T-helper 17 cell (primary cell): ENCODE measurements around the gene PDCL2. TPM values are rescaled to one million over a fixed set of nuclear protein-coding genes. Genes with fewer than 3 reads are reported as not detected.
"Not testable (repeated sequence)": the region's sequence is repeated elsewhere in the genome, so short reads cannot be mapped to it uniquely, and the experiment has no call there.

Source experiments
- ATAC-seq: fragments of 150-1000 bp; cut with Tn5 transposase; 2 replicates; pipeline ENCODE4 v1.10.0; 2021; ENCODE audit warnings: mild to moderate bottlenecking, moderate library complexity
- DNase-seq, 3 donors: peaks; one replicate each; pipeline versions ENCODE4 v3.0.0 to v3.0.0-alpha.2; 2020 to 2021
- H3K9me3 ChIP-seq: one replicate; pipeline ENCODE4 v1.7.0; 2013; ENCODE audit warnings: low read length, mild to moderate bottlenecking; ENCODE audit not compliant: control insufficient read depth, poor library complexity, severe bottlenecking
- H3K27ac Mint-ChIP-seq: one replicate; pipeline ENCODE4 v1.8.0; 2022; ENCODE audit warnings: mild to moderate bottlenecking, moderate library complexity, mixed read lengths
- H3K27me3 Mint-ChIP-seq: one replicate; pipeline ENCODE4 v1.8.0; 2022; ENCODE audit warnings: mixed read lengths
- H3K36me3 Mint-ChIP-seq: one replicate; pipeline ENCODE4 v1.8.0; 2022; ENCODE audit warnings: low read depth, mixed read lengths
- H3K4me1 Mint-ChIP-seq: one replicate; pipeline ENCODE4 v1.8.0; 2022; ENCODE audit warnings: mild to moderate bottlenecking, mixed read lengths
- H3K4me3 Mint-ChIP-seq: one replicate; pipeline ENCODE4 v1.8.0; 2022; ENCODE audit warnings: mild to moderate bottlenecking, moderate library complexity, mixed read lengths
- total RNA-seq, 4 donors: library from RNA in 2 of 4; stranded (reverse) in 2 of 4; gene quantifications; one replicate each; pipeline ENCODE4 v1.2.3 and lab custom pipeline; 2022 to 2026

PDCL2 gene
- not detected for total RNA-seq
- 0 to 0.08 reads per million in 2 donors for total RNA-seq (lab: John Stamatoyannopoulos, UW)

- ATAC-seq (no peak), DNase-seq (no peak)
- no peaks in the 10 kb centered on the region for H3K27me3 Mint-ChIP-seq
- H3K36me3 Mint-ChIP-seq: peaks cover 5% of the 10 kb centered on the region
- H3K4me1 Mint-ChIP-seq: no peaks in the 10 kb centered on the region
- H3K9me3 ChIP-seq: no peaks in the 10 kb centered on the region
- no peak within 1 kb of the TSS for H3K4me3 Mint-ChIP-seq
- no peak within 1 kb of the TSS for H3K27ac Mint-ChIP-seq
Measured at GRCh38 chr4:55592014-55592413, at the start of gene PDCL2. TSS of gene PDCL2 (minus strand) at chr4:55592245. CDS start at chr4:55592109, 136 bp downstream.

DNA sequence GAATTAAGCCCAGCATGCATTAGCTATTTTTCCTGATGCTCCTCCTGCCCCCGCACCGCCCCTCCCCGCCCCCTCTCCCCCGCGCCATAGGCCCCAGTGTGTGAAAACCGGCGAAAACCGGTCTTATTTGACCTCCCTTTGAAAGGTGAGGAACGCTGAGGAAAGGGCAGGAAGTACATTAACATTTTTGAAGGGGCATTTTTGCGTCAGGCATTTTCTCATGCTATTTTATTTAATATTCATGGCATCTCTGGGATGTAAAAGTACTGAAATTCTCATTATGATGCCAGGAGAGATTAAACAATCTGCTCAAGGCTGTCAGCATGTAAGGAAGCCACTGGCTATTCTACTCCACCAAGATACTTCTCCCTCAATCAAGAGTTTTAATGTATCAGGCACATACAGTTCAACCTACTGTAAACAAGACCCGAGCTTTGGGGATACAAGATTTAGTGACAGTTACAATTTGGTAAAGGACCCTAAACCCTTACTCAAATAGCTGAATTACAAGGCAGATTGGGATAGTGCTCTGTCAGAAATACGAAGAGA lies 45.3 kb upstream of the PDCL2 start:
- ATAC-seq: no peak
- no peaks in the 10 kb centered on the region for H3K9me3 ChIP-seq
- no peaks in the 10 kb centered on the region for H3K36me3 Mint-ChIP-seq
- H3K27me3 Mint-ChIP-seq: peaks cover 57% of the 10 kb centered on the region
- no peak overlapping the region for H3K27ac Mint-ChIP-seq
- H3K4me1 Mint-ChIP-seq: peaks cover 18% of the 10 kb centered on the region
- DNase-seq: no peak
- no peak overlapping the region for H3K4me3 Mint-ChIP-seq

DNA sequence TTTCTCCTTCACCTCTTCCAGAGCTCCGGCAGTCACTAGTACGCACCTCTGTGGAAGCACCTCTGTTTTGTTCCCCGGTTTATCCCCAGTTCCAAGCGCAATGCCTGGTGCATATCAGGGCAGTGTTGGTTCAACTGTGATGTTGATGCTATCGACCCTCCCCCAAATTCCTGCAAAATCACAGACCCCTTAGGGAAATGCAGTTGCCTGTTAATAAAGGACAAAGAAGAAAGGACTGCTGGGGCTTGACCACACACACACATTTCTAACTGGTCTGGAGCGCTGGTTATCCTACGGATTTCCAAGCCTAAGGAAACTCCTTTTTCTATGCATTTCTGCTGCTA lies 44.6 kb upstream of the PDCL2 start:
- peak overlapping the region; percentile 87 for H3K4me3 Mint-ChIP-seq
- H3K27me3 Mint-ChIP-seq: peaks cover 61% of the 10 kb centered on the region

DNA sequence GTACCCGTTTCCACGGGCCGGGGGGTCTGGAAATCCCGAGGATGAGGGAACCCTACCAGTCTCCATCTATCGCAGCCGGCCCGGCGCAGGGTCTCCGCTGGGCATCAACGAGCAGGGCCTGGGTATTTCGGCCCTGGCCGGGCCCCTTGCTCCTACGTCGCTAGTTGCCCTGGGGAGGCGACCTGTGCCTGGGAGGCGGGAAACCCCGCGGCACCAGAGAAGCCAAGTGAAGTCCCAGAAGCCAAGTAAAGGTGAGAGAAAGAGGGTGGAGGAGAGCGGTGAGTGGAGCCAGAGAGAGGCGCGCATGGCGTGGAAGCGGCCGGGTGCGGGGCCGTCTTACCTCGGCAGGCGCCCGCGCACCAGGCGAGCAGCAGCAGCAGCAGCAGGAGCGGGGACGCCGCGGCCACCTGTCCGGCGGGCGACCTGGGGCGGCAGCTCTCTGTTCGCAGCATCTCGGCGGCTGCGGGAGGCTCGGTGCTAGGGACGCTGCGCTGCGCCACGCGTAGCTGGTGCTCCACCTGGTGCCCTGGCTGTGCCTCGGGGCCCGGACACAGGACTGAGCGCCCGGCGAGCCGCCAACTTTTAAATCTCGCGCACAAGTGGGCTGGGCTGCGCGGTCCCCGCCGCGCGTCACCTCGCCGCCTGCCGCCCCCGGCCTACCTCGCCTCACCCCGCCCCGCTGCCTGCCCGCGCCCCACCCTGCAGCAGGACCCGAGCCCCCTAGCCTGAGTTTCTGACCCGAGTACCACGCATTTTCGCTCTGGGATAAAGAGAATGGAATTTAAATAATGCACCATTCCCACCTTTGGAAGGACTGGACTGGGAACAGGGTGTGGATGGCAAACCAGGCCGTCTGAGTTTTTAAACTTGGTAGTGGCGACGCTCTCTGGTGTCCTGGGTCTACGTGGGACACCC lies 44.0 kb upstream of the PDCL2 start, which contains the start of gene NMU:
NMU (minus strand) TSS at position 558 of the 915 bp plus-strand sequence; CDS start at position 452, 106 bp downstream.
- ATAC-seq (peak; percentile 73), DNase-seq (peak in 2 of 3 donors; percentile 11 to 19)
- H3K4me3 Mint-ChIP-seq: peak within 1 kb of the TSS; percentile 87
- H3K4me1 Mint-ChIP-seq: peaks cover 18% of the 10 kb centered on the region
- no peaks in the 10 kb centered on the region for H3K36me3 Mint-ChIP-seq
- H3K9me3 ChIP-seq: no peaks in the 10 kb centered on the region
- peaks cover 65% of the 10 kb centered on the region for H3K27me3 Mint-ChIP-seq
- H3K27ac Mint-ChIP-seq: peak within 1 kb of the TSS; percentile 75

More for the DNA sequence above, 44.6 kb upstream of the PDCL2 start:
- peaks cover 18% of the 10 kb centered on the region for H3K4me1 Mint-ChIP-seq
- H3K27ac Mint-ChIP-seq: no peak overlapping the region
- no peaks in the 10 kb centered on the region for H3K9me3 ChIP-seq
- DNase-seq (no peak), ATAC-seq (no peak)
- H3K36me3 Mint-ChIP-seq: no peaks in the 10 kb centered on the region

GRCh38 chr4:55635282-55635681 lies 43.2 kb upstream of the PDCL2 start:
- ATAC-seq (no peak), DNase-seq (no peak)
- Mint-ChIP-seq H3K4me1 (peaks cover 18% of the 10 kb centered on the region), H3K27me3 (peaks cover 65% of the 10 kb centered on the region), H3K4me3 (peak overlapping the region; percentile 85), H3K27ac (peak overlapping the region; percentile 75), H3K36me3 (no peaks in the 10 kb centered on the region)
- H3K9me3 ChIP-seq: no peaks in the 10 kb centered on the region

GRCh38 chr4:55634417-55635128 lies 42.5 kb upstream of the PDCL2 start:
- DNase-seq (no peak), ATAC-seq (no peak)
- H3K27me3 Mint-ChIP-seq: peaks cover 60% of the 10 kb centered on the region
- H3K36me3 Mint-ChIP-seq: no peaks in the 10 kb centered on the region
- peak overlapping the region; percentile 85 for H3K4me3 Mint-ChIP-seq
- peaks cover 18% of the 10 kb centered on the region for H3K4me1 Mint-ChIP-seq
- no peak overlapping the region for H3K27ac Mint-ChIP-seq
- H3K9me3 ChIP-seq: no peaks in the 10 kb centered on the region

GRCh38 chr4:55633903-55634302 lies 41.9 kb upstream of the PDCL2 start:
- Mint-ChIP-seq H3K4me3 (no peak overlapping the region), H3K4me1 (peaks cover 18% of the 10 kb centered on the region), H3K36me3 (no peaks in the 10 kb centered on the region), H3K27ac (no peak overlapping the region), H3K27me3 (peaks cover 55% of the 10 kb centered on the region)
- H3K9me3 ChIP-seq: no peaks in the 10 kb centered on the region
- DNase-seq (no peak), ATAC-seq (no peak)

DNA sequence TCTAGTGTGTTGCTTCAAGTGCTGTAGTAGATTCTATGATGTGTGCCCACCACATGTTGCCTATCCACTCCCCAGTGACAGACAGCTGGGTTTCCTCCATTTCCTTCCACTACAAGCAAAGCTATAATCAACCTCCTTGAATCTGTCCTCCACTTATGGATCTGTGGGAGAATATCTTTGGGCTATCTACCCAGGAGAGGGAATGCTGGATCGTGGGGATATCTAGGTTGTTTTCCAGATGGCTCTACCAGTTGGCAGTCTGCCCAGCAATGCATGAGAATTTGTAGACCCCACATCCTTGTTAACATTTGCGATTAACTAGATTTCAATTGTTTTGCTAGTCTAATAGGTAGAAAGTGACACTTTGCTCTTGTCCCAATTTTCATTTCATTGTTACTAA lies 33.8 kb upstream of the PDCL2 start:
- H3K4me1 Mint-ChIP-seq: no peaks in the 10 kb centered on the region
- no peak overlapping the region for H3K27ac Mint-ChIP-seq
- no peaks in the 10 kb centered on the region for H3K36me3 Mint-ChIP-seq
- DNase-seq (no peak), ATAC-seq (no peak)
- no peak overlapping the region for H3K4me3 Mint-ChIP-seq
- H3K9me3 ChIP-seq: no peaks in the 10 kb centered on the region
- peaks cover 5% of the 10 kb centered on the region for H3K27me3 Mint-ChIP-seq

DNA sequence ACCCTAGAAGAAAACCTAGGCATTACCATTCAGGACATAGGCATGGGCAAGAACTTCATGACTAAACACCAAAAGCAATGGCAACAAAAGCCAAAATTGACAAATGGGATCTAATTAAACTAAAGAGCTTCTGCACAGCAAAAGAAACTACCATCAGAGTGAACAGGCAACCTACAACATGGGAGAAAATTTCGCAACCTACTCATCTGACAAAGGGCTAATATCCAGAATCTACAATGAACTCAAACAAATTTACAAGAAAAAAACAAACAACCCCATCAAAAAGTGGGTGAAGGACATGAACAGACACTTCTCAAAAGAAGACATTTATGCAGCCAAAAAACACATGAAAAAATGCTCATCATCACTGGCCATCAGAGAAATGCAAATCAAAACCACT lies 32.0 kb upstream of the PDCL2 start:
- not testable (repeated sequence) for H3K4me1 Mint-ChIP-seq, H3K4me3 Mint-ChIP-seq, H3K36me3 Mint-ChIP-seq, DNase-seq, H3K27ac Mint-ChIP-seq, ATAC-seq, H3K9me3 ChIP-seq, H3K27me3 Mint-ChIP-seq

GRCh38 chr4:55618546-55619143 lies 26.6 kb upstream of the PDCL2 start:
- Mint-ChIP-seq H3K36me3 (no peaks in the 10 kb centered on the region), H3K4me3 (no peak overlapping the region), H3K4me1 (peaks cover 5% of the 10 kb centered on the region), H3K27ac (peak overlapping the region; percentile 46), H3K27me3 (peaks cover 16% of the 10 kb centered on the region)
- H3K9me3 ChIP-seq: no peaks in the 10 kb centered on the region
- DNase-seq (no peak), ATAC-seq (no peak)

GRCh38 chr4:55617587-55618197 lies 25.6 kb upstream of the PDCL2 start:
- Mint-ChIP-seq H3K27ac (no peak overlapping the region), H3K27me3 (peaks cover 16% of the 10 kb centered on the region), H3K4me3 (no peak overlapping the region), H3K36me3 (no peaks in the 10 kb centered on the region), H3K4me1 (peaks cover 5% of the 10 kb centered on the region)
- ATAC-seq (no peak), DNase-seq (no peak)
- H3K9me3 ChIP-seq: no peaks in the 10 kb centered on the region

DNA sequence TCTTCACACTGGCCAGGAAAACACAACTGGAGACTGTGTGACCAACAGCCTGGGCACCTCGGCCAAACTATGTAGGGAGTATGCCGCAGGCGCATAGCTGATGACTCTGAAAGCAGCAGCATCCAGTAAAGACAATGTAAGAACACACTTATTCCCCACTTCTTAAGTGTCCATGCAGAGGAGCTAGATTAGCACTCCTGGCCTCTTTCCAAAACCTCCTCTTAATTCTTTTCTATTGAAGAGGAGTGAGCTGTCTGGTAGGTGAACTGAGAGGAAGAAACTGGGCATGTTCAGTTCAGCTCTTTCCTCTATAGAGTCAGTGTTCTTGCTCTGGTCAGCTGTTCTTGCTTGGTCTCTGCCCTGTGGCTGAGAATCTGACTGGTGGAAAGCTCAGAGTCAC lies 23.0 kb upstream of the PDCL2 start:
- Mint-ChIP-seq H3K4me1 (peaks cover 5% of the 10 kb centered on the region), H3K36me3 (no peaks in the 10 kb centered on the region), H3K27me3 (peaks cover 16% of the 10 kb centered on the region), H3K4me3 (no peak overlapping the region), H3K27ac (no peak overlapping the region)
- DNase-seq (no peak), ATAC-seq (no peak)
- no peaks in the 10 kb centered on the region for H3K9me3 ChIP-seq
